ENCODE measurements around the gene ZNF467. TPM values are rescaled to one million over a fixed set of nuclear protein-coding genes. Genes with fewer than 3 reads are reported as not detected.
A peak's percentile ranks its signal among the peaks of the same experiment; 100 is the strongest.

ZNF467 gene
- total RNA-seq, 1 donor from 2014 or later, result 10.1 TPM

DNA sequence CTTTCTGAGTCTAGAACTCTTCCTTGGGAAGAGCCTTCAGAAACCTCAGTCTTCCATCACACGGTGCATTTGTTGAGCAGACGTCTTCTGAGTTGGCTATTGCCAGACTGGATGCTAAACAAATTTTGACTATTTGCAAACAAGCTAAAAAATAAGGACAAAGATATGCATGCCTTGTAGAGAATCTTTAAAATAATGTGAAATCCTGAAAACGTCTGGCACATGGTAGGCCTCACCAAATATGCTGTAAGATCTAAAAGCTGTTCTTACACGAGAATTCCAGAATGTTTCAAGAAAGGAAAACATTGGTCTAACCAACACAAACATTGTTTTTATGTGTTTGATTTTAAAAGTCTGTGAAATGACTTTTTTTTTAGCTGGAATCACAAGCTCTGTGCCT is 11.3 kb downstream of the ZNF467 start:
- intact Hi-C loops (cut with DNase I), result no loop called here
- ATAC-seq (no peak), DNase-seq (ENCODE audit: low spot score) (no peak)

DNA sequence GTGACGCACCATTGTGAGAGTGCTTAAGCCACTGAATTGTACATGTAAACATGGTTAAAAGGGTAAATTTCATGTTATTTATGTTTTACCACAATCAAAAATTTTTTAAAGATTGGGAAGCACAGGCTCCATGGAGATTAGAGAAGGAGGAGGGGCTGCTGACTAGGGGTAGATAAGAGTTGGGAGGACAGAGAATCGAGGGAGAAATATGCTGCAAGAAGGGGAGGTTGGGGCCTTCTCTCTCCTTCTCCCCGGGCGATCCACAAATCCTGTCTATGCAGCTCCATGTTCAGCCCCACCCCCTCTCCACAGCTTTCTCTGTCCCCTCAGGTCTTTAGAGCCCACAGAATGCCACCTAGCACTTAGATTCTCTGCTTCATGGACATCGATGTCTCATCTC is 12.1 kb downstream of the ZNF467 start:
- no peak for DNase-seq (ENCODE audit: low spot score)
- ATAC-seq, result no peak
- intact Hi-C loops (cut with DNase I), result no loop called here

DNA sequence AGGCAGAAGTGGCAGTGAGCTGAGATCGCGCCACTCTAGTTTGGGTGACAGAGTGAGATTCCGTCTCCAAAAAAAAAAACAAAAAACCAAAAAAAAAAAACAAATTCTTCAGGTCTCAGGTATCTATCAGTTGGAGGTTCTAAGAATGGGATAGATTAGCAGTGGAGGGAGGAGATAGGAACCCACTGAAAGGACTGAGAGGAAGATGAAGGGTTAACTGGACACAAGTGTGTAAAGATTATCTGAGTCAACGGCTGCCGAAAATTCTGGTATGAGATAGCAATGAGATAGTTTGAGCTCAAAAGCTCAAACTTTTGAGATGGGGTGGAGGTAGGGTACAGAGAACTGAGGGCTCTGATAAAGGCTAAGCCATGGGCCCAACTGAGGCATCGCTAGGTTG is 12.8 kb downstream of the ZNF467 start:
- ATAC-seq, result no peak
- no peak for DNase-seq (ENCODE audit: low spot score)
- intact Hi-C loops (cut with DNase I), result no loop called here

DNA sequence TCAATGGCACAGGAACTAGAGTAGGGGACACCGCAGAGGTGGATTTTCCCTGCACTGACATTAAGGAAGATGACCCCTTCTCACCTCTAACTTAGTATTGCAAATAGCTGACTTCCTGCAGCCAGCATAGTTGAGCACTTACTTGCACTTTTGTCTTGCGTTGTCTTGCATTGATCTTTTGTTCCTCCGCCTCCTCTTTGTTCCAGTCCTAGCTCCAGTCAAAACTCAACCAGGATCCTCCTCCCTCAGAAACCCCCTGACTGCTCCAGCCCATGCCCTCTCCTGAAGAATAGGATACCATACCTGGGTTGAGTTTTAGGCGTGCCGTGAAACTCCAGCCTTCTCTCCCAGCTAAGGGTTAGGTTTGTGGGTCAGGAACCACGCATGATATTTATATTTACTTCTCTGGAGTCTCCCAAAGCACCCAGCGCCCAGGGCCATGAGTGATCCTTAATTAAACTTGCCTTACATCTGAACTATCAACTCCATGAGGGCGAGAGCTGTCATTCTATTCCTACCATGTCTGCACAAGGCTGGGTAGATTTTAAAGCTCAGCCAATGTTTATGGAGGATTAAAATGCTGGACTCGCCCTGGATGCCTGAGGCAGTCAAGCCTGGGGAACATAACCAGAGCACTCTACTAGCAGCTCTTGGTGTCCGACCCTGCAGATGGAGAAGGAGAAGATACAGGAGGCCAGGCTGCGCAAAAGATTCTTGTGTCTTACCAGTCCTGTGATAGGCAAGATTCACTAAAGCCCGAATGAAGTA is 14.1 kb downstream of the ZNF467 start:
- DNase-seq (ENCODE audit: low spot score) (no peak), ATAC-seq (no peak)
- intact Hi-C loops (cut with DNase I), result no loop called here

DNA sequence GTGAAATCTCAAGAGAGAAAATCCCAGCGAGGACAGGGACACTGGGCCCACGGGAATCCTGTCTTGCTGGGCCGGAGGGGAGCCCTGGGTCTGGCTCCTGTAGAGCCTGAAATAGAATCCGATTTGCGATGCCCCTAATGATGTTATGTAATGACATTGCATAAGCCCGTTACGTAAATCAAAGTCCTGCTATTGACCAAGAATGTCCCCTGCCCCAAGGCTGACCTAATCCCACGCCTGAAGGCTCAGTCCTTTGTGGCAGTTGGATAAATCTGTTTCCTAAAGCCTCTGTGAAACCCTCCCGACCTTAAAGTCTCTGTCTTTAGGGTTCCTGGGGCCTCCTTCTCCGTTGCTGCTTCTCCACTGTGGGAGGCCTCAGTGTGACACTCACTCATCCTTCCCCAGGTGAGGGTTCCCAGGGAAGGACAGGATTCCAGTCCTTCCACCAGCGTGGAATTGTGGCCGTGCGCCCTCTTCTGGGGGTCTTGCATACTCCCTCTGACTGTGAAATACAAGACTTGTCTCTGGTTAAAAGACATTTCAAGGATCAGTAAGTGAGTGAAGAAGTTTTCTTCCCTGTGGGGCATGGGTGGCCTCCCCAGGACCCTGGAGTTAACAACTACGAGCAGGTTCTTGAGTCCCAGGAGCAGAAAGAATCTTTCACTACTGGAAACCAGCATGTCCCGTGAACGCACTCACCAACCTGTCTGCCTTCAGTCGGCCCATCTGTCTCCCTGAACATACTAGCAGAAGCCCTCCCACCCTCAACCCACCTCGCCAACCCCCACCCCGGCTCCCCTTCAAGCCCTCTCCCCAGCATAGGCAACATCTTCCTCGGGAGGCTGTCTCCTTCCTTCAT is 19.8 kb downstream of the ZNF467 start:
- ATAC-seq (peak; percentile 50), DNase-seq (ENCODE audit: low spot score) (no peak)
- intact Hi-C loops (cut with DNase I), result no loop called here

DNA sequence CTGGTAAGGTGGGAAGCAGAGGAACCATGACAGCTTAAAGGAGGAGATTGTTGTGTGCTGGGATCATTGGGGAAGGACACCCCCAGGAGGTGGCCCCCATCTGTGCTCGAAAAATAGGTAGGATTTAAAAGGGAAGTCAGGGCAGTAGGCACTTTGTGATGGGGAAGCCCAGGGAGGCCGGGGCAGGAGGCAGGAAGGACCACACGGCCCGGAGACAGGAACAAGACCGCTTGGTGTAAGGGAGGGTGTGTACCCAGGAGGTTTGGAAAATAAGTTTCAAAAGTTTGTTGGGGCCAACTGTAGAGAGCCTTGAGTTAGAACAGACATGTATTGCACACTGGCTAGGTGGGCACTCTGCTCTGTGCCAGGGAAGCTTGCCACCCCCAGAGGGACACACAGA is 20.7 kb downstream of the ZNF467 start:
- ATAC-seq, result no peak
- intact Hi-C loops (cut with DNase I), result no loop called here

DNA sequence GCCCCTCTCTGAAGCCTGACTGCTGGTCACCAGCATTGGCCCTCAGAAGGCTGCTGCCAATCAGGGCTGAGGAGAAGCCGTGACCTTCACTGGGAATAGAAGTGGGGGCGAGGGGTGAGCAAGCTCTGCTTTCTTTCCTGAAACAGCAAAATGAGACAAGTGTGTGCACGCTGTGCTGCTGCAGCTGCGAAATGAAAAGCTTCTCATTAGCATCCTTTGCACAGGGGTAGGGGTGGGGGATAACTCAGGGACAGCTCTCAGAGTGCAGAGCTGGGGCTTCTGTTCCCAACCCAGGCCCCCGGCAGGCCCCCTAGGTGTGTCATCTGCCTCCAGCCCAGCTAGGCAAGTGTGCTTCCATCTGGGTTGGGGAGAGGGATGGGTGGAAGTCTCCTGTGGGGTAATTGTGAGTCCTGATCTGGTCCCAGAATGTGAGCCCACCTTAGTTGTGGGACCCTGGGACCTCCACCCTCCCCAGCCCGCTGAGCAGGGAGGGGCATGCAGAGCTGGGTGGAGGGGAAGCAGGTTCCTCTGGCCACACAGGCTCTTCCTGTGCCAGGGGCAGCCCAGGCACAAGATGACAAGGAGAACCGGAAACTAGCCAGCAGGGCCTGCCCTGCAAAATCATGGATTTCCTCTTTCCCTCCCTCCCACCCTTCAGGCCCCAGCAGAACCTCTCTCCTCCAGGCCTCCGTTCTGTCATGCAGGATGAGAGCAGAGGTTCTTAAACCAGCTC is 22.2 kb downstream of the ZNF467 start:
- intact Hi-C loops (cut with DNase I), result no loop called here
- ATAC-seq (no peak), DNase-seq (ENCODE audit: low spot score) (no peak)

More for the DNA sequence above, 20.7 kb downstream of the ZNF467 start:
- no peak for DNase-seq (ENCODE audit: low spot score)

DNA sequence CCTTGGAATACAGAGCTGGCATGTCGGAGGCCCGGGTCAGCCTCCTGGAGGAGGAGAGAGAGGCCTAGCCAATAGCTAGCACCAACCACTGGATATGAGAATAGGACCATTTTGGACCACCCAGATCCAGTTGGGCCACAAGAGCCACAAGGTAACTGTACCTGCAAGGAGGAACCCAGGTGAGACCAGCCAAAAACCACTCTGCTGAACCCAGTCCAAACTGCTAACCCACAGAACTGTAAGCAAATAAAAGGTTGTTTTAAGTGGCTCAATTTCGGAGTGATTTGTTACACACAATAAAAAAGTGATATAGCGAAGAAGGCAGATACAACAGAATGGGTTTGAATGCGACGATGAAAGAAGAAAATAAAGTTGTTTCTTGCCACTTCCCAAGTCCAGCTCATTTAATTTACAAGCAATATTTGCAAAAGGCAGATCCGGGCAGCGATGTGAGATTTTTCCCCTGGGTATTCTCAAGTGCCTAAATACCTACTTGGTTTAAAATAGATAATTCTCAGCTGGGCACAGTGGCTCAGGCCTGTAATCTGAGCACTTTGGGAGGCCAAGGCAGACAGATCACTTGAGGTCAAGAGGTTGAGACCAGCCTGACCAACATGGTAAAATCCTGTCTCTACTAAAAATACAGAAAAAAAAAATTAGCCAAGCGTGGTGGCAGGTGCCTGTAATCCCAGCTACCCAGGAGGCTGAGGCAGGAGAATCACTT is 23.1 kb downstream of the ZNF467 start:
- DNase-seq (ENCODE audit: low spot score) (no peak), ATAC-seq (no peak)
- intact Hi-C loops (cut with DNase I), result no loop called here

DNA sequence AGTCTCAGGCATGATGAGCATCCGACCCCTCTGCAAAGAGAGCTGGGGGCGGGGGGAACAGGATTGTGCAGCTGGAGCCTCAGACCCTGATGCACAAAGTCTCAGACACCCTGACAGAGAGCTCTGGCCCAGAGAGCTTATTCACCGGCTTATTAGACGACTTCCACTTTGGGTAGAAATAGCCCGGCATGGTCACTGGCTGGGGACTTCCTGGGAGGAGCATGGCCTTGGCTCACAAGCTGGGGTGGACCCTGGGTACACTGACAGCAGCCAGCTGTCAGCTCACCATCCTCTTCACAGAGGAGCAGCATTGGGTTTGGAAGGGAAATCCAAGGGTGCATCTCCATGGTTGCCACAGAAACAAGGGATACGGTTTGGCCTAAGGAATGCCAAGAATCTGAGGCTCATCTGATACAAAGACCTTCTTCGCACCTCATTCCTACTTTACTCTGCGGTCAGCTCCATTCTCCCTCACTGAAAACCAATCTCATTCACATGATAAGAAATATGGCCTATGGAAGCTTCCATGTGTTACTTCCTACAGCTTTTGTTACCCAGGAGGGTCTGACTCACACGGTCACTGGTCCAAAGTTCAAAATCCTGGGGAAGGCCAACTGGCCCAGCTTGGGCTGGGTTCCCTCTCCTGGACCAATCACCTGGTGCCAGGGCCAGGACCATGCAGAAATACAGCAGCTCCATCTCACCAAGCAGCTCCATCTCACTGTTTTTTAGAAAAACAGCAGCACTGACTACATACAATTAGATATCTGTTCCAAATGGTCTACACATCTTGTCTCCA is 25.1 kb downstream of the ZNF467 start:
- DNase-seq (ENCODE audit: low spot score), result no peak
- no peak for ATAC-seq
- intact Hi-C loops (cut with DNase I), result no loop called here

DNA sequence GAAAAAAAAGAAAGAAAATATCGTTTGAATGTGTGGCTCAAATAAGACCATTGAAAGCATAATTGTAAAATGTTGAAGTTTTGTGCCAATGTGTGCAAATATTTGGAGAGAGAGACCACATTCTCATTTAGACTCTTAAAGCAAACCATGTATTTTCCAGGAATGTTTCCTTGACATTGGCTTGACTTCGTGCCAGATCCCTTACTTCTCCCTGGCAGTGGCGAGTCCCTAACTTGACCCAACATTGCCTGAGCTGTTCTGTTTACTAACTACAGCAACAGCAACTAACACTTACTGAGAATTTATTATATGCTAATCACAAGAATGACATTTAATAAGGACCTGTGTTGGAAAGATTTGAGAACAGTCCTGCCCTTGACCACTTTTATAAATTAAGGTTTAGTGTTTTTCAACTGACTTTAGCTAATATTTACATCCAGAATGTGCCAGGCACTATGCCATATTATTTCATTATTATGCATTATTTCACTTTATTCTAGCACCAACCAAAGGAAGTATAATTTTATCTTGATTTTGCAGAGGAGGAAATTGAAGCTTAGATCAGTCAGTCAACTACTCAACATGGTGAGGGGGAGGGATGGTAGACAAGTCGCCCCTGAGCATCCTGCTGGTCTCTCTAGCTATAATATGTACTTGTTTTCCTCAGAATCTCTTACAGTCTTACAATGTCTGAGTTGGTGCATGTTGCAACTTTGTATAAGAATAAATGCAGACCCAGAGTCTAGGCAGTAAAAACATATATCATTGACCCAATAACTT is 29.7 kb downstream of the ZNF467 start:
- ATAC-seq, result no peak
- no peak for DNase-seq (ENCODE audit: low spot score)
- intact Hi-C loops (cut with DNase I), result no loop called here

DNA sequence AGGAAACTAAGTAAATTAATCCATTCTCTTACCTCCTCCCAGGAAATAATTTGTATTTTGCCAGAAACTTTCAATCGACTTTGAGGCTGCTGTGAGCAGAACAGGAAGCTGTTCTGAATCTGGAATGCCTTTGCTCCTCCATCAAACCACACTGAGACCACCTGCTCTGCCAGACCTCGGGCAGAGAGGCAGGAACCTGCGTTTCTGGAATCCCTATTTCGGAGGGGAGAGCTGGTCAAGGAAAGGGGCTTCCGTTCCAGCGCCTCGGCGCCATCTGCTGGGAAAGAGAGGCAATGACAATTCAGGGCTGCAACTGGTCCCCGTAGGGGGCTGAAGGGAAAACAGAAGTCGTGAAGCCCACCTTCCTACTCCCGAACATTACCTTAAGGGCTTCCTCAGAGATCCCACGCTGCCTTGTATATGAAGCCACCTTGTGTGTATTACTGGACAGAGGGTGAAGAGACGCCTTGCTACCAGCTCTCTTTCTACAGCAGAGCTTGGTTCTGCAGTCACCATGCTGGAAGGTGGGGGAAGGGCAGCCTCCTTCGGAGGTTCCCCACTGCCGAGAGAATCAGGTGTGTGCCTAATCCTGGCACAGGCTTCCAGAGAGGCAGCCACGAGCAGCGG is 31.2 kb downstream of the ZNF467 start:
- DNase-seq (ENCODE audit: low spot score) (peak; percentile 83), ATAC-seq (peak; percentile 88)
- intact Hi-C loops (cut with DNase I), result no loop called here

DNA sequence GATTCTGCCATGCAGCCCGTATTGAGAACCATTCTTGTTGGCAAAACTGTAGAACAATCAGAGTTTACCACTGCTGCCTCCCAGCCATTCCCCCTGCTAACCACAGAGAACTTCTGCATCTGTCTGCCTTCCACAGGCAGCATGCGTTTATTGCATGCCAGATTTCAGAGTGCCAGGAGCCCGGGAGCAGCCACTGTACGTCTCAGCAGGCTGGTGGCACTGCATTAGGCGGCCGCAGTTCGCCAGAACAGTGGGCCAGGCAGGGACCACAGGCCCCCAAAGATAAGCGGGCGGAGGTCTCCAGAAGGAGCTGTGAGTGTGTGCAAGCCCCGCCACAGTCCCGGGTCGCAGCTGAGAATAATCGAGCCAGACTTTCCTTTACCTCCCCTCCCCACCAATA is 31.8 kb downstream of the ZNF467 start:
- ATAC-seq (peak; percentile 66), DNase-seq (ENCODE audit: low spot score) (no peak)
- intact Hi-C loops (cut with DNase I), result no loop called here

DNA sequence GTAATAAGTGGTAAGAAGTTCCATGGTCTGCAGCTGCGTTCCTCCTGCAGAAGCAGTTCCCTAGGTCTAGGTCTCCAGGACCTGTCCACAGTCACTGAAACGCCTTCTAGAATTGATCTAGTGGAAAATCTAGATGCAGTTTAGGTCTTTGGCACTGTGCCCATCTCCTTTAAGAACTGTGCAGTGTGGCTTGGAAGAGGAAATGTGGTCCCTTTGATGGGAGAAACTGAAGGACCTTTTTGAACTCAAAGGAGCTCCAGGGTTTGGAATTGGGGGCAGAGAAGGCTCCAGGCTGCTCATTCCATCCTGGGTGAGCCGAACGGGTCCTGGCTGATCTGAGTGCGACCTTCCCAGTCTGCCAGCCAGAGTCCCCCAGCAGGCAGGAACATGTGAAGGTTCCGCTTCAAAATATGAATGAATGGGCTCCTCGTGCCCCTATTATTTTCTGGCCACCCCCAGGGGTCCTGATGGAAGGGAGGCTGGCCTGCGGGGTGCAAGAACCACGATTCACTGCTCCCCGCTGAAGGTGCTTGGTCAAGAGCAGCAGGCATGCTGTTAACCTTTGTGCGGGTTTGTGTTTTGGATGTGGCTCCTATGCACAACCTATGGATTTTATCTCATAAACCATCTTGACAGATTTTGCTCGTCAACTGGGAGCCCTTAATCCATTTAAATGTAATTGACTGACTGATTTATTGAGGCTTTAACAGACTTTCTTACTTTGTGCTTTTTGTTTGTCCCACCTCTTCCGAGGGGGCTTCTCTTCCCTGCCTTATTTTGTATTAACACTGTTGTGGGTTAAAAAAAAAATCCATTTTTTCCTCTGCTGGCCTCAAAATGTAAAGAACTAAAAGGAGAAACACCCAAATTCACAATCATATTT is 36.7 kb downstream of the ZNF467 start:
- ATAC-seq (no peak), DNase-seq (ENCODE audit: low spot score) (no peak)
- intact Hi-C loops (cut with DNase I), result no loop called here

DNA sequence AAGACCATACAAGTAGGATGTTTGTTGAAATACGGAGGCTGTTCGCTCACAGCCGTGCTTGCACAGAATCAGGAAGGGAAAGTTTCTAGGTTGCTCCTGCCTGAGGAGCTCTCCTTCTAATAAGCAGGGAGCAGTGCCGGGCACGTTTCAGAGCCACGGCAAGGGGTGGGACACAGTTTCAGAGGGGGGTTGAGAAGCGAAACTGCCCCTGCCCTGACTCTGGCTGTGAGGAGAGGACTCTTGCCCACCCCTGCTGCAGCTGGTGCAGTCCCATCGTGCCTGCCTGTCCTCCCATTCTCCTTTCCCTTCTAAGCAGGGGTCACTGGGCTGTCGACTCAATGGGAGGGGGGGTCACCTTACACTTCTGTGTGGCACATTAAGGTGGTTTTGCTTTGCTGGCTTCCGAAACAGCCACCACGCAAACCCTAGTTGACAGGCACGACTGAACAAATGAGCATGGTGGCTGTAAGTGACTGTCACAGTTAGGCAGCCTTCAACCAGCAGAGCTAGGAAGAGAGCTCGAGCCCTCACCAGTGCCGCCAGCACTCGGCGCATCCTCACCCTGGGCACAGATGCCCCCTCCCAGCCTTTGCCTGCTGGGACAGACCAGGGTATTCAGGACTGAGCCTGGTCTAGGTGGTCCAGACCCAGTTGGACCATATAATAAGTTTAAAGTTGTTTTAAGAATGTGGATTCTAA is 37.5 kb downstream of the ZNF467 start:
- intact Hi-C loops (cut with DNase I), result no loop called here
- ATAC-seq (no peak), DNase-seq (ENCODE audit: low spot score) (no peak)

DNA sequence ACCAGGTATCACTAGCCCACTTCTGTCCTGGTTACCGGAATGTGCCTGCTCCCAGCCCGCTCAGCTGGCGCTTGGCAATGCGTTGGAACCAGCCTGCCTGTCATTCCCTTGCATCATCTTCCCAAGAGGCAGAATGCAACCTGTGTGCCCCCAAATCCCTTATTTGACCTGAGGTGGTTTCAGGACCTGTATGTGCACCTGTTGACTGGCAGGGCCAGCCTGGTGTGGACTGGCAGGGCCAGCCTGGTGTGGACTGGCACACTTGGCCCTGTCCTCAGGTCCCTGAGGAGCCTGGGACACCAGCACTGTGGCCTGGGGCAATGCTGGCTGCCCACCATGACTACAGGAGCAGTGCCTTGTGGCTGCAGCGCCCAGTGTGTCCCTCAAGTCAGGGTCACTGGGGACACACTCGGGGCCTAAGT is 38.2 kb downstream of the ZNF467 start:
- no peak for DNase-seq (ENCODE audit: low spot score)
- intact Hi-C loops (cut with DNase I), result no loop called here
- ATAC-seq, result no peak

DNA sequence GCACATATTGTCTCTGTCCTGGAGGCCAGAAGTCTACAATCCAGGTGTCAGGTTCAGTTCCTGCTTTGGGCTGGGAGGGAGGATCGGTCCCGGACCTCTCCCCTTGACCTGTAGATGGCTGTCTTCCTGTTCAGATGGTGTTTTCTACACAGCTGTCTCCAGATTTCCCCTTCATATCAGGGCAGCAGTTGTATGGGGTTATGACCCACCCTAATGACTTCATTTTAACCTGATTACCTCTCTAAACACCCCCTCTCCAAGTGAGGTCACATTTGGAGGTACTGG is 38.7 kb downstream of the ZNF467 start:
- DNase-seq (ENCODE audit: low spot score), result no peak
- intact Hi-C loops (cut with DNase I), result no loop called here
- no peak for ATAC-seq
